HG03432 (cell line): ENCODE measurements around the gene PACRG.

ENCODE experiments used
- ATAC-seq: cut with Tn5 transposase; IDR thresholded peaks from one replicate; pipeline ENCODE4 v1.9.1; 2021; ENCODE audit warnings: mild to moderate bottlenecking, moderate library complexity; ENCODE audit not compliant: unreplicated experiment

Gene PACRG

DNA sequence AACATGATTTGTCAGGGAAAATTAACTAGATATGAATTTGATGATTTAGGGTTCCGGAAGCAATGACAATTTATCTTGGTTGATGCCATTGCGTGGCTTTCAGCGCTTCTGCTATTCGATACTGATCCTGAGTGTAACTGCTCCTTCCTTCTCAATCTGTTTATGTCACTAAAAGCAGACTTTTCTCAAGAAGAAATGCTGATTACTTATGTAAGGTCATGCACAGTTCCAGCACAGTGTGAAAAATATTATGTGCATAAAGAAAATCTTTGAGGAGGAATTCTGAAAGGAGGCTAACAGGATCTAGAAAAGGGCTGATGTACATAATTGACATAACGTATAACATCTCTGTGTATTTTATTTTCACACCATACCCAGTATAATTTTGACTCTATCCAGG is 336.6 kb downstream of the PACRG start:
- ATAC-seq: no peak

DNA sequence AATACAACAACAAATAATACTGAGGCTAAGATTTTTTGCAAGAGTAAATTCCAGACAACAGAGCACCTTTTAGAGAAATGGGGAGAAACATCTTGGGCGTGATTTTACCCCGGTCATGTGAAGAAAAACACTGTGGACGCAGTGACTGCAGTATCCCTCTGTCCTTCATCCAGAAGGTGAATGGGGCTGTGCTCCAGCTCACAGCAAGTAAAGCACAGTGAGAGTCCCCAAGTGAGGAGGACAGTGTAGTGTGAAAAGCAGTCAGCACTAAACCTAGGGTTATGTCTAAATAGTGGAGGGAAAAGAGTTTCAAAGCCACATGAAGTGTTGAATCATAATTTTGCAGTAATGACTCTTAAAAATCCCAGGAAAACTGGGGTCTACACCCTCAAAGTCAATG is 338.4 kb downstream of the PACRG start:
- no peak for ATAC-seq

DNA sequence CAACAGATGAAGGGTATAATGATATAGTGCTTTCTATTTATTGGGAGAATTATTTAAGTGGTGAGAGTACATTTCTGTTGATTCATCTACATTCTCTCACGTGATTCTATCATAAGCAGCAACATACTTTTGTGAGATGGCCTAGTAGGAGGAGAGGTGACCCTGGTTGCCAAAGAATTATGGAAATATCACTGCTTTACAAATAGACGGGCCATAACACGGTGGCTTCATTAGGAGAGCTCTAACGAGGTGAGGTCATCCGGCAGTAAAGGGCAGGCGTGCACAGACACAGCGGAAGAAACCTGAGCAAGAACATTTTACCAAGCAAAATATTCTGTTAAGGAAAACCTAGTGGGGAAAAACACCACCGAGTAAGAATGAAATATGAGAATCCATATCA is 349.4 kb downstream of the PACRG start:
- no peak for ATAC-seq

DNA sequence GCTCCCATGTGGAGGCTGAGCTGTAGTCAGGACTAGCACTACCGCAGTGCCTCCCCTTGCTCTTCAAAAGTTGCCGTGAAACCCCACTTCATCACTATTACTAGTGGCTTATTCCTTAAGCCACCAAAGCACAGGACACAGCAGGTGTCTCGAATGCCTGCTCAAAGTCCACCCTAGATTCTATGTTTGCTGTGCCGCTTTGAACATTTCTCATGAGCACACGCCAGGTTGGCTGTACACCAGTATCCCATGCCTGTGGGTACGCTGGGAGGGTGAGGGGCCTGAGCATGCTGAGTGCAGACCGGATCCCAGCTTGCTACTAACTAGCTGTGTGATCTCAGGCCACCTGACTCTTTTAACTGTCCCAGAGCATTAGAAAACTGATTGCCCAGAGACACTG is 350.9 kb downstream of the PACRG start:
- no peak for ATAC-seq

DNA sequence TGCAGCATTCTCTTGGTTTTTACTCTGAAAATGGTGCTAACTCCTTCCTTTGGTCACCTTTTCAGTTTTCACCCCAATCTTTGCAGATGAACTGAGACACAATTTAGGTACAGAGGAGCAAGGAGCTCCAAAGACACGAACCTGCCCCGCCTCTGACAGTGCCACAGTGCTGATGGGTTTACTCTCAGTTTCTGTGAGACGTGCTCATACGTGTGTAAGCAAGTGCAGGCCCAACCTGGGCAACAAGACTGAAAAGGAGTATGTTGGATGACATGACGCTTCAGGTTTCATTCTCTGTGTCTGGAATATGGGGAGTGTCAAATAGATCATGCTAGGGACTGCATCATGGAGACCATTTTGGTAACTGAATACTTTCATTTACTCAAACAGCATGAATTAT is 352.5 kb downstream of the PACRG start:
- ATAC-seq: no peak

DNA sequence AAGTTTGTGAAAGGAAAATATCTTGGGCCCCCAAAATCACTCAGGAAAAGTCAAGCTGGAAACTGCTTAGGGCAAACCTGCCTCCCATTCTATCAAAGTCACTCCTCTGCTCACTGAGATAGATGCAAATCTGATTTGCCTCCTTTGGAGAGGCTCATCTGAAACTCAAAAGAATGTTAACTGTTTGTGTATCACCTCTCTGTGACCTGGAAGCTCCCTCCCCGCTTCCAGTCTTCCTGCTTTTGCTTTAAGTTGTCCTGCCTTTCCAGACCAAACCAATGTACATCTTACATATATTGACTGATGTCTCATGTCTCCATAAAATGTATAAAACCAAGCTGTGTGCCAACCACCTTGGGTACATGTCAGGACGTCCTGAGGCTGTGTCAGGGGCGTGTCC is 355.4 kb downstream of the PACRG start:
- ATAC-seq: no peak

GRCh38 chr6:163085426-163085825 is 357.7 kb downstream of the PACRG start:
- ATAC-seq: no peak

GRCh38 chr6:163085861-163086623 is 358.3 kb downstream of the PACRG start:
- ATAC-seq: no peak

DNA sequence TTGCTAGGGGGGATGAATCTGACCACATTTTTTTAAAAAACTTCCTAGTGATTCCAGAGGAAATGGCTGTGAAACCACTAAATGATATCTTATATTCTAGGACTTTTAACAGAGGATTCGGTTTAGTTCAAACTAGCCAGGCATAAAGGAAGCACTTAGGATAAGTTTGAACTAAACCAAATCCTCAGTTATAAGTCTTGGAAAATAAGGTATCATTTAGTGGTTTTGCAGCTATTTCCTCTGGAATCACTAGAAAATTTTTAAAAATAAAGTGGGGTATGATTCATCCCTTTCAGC is 358.8 kb downstream of the PACRG start:
- ATAC-seq: no peak

- ATAC-seq: no peak
Measured at GRCh38 chr6:163087981-163088380, 360.2 kb downstream of the PACRG start.

GRCh38 chr6:163092876-163093275 is 365.1 kb downstream of the PACRG start:
- no peak for ATAC-seq

DNA sequence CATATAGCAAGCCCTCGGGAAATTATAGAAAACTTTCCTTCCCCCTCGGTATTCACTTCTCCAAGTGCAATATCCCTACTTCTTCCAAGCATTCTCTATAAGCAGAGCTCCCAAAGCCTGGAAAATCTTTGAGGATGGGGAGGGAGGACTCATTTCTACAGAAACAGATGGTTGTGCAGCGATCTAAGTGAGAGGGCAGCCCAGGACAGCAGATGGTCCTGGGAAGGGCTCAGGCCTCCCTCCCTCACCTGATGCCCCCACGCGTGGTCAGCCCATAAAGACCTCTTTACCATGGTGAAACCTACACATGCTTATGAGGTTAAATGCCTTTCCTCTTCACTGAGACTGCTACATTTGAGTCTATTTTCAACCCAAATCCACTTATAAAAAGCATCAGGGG is 367.1 kb downstream of the PACRG start:
- ATAC-seq: no peak

DNA sequence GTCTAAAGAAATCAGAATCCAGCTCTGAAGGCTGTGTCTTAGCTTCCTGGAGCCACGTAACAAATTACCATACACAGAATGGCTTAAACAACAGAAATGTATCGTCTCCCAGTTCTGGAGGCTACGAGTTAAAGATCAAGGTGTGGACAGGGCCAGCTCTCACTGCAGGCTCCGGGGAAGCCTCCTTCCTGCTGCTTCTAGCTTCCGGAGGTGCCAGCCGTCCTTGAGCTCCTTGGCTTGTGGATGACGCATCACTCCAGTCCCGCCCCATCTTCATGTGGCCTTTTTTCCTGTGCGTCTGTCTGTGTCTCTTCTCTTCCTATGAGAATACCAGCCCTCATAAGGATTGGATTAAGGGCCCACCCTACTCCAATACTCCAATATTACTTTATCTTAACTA is 367.6 kb downstream of the PACRG start:
- ATAC-seq: no peak

GRCh38 chr6:163098827-163099479 is 371.2 kb downstream of the PACRG start:
- no peak for ATAC-seq

GRCh38 chr6:163099621-163100171 is 371.9 kb downstream of the PACRG start:
- no peak for ATAC-seq

- ATAC-seq: no peak
Measured at GRCh38 chr6:163100259-163100658, 372.5 kb downstream of the PACRG start.

DNA sequence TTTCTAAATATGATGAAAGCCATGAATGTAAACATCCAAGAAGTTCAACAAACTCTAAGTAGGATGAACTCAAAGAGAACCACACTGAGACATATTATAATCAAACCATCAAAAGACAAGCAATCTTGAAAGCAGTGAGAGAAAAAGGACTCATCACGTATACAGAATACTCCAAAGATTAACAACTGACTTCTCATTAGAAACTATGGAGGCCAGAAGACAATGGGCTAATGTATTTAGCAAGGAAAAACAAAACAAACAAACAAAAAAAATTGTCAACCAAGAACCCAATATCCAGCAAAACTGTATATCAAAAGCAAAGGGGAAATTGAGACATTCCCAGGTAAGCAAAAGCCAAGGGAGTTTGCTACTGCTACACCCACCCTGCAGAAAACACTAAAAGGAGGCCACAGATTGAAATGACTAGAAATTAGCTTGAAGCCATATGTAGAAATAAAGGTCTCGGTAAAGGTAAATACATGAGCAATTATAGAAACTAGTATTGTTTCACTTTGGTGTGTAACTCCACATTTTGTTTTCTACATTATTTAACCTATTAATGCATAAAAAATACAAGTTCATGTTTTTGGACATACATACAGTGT is 385.7 kb downstream of the PACRG start:
- ATAC-seq: no peak

DNA sequence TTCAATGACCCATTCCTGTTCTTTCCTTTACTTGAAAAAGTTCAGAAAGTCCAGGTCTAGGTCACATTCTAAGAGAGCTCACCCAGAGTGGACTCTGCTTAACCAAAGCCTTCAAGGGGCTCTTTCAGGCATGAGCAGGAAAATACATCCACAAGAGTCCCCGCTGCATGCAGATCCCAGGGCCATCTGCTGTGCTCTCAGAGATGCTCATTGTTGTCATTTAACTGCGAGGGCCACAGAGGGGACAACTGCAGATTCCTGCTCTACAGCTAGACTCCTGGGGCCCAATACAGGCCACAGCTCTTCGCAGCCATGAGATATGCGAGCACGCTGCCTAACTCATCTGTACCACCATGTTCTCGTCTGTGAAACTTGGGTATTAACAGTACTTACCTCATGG is 391.2 kb downstream of the PACRG start:
- ATAC-seq: no peak

DNA sequence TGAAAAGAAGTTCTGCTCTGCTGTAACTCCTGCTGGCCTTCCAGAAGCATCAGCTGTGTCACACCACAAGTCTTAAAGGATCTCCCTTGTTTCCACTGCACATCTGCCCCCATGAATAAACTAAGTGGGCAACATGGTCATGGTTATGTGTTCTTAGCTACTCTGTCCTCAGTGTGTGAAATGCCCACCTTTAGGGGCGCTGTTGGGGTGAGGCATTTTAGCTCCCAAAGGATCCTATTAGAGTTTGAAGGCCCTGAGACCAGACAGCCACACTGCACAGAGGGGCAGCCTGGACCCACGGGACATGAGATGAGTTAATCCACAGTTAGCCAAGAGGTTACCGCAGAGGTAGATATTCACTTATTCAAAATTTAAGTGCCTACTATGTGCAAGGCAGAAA is 392.4 kb downstream of the PACRG start:
- no peak for ATAC-seq

GRCh38 chr6:163121270-163121669 is 393.5 kb downstream of the PACRG start:
- ATAC-seq: no peak

GRCh38 chr6:163122365-163122764 is 394.6 kb downstream of the PACRG start:
- ATAC-seq: no peak

- no peak for ATAC-seq
Measured at GRCh38 chr6:163123098-163123497, 395.3 kb downstream of the PACRG start.
